ENCODE measurements around the gene SLC25A28. TPM values are rescaled to one million over a fixed set of nuclear protein-coding genes. Genes with fewer than 3 reads are reported as not detected.
"Not testable (repeated sequence)": the region's sequence is repeated elsewhere in the genome, so short reads cannot be mapped to it uniquely, and the experiment has no call there.

The SLC25A28 gene
- polyA plus RNA-seq, 10 donors: 24.7 to 41.1 (median 30.9) TPM

DNA sequence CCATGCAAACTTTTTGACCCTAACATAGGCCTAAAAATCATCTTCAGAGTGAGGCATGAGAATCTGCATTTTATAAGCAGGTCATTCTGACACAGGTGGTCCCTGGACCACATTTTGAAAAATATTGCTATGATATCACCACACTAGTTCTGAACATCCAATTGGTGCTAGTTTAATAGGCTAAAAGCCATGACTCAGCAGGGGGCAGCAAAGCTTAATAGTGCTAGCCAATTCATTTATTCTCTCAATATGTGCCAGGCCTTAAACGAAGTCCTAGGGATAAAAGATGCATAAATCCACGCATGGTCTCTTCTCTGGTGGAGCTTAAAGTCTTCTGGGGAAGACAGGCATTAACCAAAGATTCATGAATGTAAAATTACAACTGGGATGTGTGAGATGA is 10.2 kb upstream of the SLC25A28 start:
- no peak for DNase-seq

DNA sequence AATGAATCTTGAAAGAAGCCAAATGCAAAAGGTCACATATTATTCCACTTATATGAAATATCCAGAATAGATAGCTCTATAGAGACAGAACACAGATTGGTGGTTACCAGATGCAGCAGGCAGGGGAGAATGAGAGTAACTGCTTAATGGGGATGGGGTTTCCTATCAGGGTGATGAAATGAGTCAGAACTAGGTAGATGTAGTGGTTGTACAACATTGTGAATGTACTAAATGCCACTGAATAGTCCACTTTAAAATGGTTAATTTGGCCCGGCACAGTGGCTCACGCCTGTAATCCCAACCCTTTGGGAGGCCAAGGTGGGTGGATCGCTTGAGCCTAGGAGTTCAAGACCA is 9.4 kb upstream of the SLC25A28 start:
- DNase-seq: no peak

DNA sequence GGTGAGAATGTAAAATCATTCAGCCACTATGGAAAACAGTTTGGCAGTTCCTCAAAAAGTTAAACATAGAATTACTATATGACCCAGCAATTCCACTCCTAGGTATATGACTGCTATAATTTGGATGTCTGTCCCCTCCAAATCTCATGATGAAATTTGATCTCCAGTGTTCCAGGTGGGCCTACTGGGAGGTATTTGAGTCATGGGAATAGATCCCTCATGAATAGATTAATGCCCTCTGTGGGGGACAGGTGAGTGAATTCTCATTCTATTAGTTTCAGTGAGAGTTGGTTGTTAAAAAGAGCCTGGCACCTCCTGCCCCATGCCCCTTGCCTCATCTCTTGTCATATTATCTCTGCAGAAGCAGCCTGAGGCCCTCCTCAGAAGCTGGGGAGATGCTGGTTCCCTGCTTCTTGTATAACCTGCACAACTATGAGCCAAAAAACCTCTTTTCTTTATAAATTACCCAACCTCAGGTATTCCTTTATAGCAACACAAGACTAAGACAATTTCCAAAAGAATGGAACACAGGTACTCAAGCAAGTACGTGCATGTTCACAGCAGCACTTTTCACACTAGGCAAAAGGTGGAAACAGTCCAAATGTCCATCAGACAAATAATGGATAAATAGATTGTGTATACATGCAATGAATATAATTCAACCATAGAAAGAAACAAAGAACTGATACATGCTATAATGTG is 8.8 kb upstream of the SLC25A28 start:
- no peak for DNase-seq

DNA sequence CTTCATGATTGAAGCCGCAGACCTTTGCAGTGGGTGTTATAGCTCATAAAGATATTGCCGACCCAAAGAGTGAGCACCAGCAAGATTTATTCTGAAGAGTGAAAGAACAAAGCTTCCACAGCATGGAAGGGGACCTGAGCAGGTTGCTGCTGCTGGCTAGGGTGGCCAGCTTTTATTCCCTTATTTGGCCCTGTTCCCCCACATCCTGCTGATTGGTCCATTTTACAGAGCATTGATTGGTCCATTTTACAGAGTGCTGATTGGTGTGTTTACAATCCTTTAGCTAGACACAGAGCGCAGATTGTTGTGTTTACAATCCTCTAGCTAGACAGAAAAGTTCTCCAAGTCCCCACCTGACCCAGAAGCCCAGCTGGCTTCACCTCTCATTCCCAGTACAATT is 4.9 kb upstream of the SLC25A28 start:
- DNase-seq: not testable (repeated sequence)

DNA sequence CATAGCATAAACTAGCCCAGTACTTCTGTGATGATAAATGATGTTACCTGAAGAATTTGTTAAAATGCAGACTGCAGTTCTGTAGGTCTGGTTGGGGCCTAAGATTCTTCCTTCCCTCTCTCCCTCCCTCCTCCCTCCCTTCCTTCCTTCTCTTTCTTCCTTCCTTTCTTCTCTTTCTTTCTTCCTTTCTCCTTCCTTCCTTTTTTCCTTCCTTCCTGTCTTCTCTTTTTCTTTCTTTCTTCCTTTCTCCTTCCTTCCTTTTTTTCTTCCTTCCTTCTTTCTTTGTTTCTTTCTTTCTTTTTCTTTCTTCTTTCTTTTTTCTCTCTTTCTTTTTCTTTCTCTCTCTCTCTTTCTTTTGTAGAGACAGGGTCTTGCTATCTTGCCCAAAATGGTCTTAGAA is 3.7 kb upstream of the SLC25A28 start:
- DNase-seq: no peak

DNA sequence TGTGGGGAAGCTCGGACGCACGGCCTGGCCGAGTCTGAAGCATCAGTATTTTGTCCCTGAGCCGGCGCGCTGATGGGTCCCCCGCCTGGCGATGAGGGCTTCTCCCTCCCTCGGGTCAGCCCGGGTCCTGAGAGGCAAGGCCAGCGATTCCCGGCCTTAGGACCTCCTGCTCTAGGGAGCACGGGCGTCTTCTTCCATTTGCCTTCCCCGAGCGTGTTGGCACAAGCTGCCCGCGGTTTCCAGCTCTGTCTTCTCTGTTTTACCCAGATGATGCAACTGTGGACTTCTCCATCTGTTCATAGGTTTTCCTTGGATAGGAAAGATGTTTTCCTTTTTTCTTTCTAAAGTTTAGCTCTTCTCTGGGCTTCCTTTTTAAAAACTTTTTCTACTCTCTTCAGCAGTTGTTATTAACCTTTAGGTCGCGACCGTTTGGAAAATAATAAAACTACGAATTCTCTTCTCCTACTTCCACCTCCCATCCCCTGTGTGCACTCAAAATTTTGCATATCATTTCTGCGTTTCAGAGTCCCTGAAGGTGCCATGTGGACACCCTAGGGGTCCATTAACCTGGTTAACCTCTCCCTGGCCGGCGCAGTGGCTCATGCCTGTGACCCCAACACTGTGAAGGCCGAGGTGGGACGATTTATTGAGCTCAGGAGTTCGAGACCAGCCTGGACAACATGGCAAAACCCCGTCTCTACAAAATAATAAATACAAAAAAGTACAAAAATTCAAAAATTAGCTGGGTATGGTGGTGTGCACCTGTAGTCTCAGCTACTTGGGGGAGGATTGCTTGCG is 1.4 kb upstream of the SLC25A28 start:
- DNase-seq: no peak

DNA sequence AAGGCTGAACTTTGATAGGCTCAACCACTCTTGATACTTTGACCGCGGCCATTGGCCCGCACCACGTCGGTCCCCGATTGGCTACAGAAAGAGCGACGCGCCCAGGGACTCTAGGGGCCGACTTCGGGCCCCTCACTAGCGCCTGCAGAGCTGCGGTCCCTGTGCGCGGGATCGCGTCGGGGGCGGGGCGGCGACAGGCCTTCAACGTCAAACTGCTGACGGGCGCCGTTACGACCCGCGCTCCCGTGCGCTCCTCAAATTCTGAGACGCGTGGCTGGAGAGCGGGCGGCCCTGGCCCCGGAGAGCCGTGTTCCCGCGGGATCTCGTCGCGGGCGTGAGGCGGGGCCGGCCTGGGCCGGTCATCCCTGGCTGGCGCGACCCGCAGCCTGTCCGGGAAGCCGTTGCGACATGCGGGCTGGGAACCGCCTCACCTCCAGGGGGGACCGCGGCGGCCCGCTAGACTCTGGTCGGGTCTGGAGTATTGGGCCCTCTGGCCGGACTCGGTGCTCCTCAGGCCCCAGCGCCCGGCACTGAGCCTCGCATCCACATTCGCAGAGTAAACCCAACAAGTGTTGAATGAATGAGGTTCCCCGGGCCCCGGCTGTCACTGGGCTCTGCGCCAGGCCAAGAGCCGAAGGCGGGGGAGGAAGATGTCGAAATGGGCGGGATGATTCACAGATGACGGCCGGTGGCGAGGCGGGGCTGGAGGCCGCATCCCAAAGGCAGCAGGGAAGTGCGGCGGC is 643 bp upstream of the SLC25A28 start:
- DNase-seq: peak; percentile 94 to 98 (median 95)

DNA sequence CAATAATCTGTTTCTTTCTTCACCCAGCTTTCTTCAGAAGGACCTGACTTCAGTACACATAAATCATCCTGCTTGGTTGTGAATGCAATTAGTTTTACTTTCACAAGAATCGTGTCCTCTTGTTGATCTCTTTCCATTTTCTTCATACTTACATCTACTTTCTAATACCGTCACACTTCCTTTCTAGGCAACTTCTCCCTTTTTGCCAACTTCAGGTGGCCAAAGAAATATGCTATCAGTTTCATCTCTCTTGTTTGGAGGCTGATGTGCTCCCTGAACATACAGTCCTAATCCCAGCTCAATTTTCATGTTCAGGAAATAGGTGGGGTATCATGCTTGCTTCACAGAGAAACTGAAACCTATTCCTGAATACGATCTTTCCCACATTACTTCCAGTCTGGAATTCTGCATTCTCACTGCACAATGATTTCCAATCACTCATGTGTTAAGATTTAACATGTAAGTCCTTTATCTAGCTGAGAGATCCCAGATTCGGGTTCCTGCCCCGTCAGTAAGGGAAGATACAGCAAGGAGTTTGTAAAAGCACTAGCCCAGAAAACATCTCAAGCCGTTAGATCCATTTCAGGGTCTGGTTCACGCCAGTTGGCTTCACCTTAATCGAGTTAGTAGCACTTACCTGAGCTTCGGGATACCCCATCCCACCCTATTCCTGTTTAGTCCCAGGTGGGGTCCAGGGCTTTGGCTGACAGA is 994 bp downstream of the SLC25A28 start:
- DNase-seq: peak in 2 of 3 donors; percentile 3 to 26

DNA sequence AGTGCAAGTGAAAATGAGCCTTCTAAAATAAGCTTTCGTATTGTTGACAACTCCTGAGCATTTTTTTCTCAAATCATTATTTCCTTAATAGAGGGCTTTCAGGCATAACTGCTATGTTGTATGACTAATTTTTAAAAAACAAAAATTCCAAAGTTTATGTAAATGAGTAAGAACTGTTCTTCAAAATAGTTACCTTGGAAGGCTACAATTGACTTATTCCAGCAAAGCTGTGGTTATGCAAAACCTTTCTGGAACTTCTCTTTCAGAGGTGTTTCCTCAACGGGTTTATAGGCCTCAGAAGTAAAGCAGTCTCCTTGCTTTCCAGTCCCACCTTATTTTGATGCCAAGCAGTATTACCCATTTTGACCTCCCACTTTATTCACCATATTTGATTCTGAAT is 2.5 kb downstream of the SLC25A28 start:
- no peak for DNase-seq

DNA sequence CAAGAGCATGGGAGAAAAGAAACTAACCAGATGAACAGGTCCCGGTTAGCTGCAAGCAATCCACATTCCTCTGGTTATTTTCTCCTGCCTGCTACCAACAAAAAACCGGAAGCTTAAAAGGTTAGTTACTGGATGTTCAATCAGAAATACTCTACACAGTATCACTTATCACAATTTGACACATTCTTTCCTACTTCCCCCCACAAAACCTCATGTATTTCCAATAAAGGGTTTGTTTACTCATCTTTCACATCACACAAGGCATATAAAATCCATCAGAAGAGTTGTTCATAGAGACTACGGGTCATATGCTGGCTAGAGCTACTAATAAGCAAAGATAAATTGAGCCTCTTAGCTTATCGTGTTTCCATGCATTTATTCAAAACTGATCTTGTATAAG is 4.8 kb downstream of the SLC25A28 start:
- no peak for DNase-seq

DNA sequence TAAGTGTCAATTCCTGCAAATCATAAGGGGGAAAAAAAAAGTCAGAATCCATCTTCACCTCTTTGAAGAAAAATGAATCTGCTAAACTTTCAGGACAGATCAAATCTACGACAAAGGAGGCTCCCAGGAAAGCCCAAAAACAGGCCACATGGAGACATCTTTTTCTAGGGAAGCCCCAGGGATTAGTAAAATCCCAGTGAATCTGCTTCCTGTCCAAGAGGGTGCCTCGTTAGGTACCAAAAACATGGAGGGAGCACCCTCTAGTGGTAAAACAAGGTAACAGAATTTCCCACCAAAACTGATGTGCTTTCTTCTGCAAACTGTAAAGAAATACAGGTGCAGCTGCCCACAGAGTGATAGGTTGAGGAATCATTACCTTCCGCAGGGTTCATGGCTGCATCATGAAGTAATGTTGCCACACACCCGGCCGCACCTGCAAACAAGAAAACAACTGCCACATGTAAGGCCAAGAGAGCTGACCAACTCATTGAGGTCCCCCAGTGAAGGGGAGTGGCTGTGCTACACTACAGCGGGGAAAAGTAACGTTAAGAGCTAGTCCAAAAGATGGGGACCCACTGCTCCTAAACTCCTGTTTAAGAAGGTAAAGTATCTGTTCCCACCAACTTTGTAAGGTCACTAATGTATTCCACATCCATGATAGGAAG is 7.9 kb downstream of the SLC25A28 start:
- peak; percentile 34 to 68 (median 49) for DNase-seq

DNA sequence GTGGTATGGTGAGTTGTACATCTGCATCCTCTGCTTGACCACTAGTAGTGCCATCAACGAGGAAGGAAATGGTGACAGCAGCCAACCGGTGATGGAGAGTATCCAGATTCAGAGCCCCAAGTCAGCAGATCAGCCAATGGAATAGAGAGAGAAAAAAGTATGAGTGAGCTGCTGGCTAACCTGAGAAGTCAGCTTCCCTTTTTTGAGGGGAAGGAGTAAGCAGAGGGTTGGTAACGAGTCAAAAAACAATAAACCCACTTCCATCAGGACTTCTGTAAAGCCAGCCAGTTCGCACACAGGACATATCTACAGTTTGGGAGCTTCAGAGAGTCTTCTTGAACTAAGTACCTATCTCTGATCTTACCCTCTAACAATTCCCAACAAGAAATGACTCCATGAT is 8.9 kb downstream of the SLC25A28 start:
- no peak for DNase-seq

DNA sequence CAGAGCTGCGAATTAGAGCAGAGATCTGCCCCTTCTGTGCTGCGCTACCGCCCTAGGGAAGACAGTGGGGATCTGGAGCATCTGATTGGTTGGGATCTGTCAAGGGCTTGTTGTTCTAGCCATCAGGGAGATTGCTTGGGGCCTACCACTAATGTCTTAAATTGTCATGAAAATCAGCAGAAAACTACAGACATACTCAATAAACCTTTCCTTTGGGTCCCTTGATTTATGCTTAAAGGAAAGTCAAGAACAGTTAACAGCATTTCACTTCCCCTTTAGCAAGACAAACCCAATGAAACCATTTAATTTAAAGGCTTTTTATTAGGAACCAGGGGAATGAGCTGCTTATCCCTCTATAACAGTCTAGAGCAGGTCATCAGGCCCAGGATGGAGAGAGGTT is 10.0 kb downstream of the SLC25A28 start:
- DNase-seq: no peak

DNA sequence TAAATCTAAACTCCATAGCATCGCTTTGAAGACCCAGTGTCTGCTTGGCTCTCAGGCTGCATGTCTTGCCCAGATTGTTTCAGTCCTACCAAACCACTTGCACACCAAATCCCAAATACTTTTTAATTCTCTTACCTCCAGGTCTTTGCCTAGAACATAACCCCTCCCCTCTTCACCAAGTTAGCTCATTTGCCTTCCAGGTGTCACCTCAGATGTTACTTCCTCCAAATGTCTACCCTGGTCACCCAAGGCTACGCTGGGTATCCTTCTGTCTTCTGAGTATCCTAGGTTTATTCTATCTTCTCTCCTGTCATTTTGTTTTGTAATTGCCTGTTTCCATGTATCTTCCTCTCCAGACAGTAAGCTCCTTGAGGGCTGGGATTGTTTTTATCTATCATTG is 11.1 kb downstream of the SLC25A28 start:
- no peak for DNase-seq

DNA sequence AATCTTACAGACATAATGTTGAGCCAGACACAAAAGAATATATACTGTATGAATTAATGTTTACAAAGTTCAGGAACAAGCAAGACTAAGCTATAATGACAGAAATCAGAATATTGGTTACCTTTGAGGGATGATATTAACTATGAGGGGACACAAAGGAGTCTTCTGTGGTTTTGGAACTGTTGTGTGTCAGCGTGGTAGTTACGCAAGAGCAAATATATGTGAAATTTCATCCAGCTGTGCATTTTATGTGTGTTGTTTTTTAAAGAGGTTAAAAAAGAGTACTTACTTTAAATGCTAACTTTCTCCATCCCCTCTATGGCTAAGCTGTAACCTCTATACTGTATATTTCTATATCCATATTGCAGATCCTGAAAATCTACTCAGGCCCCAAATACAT is 14.9 kb downstream of the SLC25A28 start:
- no peak for DNase-seq

DNA sequence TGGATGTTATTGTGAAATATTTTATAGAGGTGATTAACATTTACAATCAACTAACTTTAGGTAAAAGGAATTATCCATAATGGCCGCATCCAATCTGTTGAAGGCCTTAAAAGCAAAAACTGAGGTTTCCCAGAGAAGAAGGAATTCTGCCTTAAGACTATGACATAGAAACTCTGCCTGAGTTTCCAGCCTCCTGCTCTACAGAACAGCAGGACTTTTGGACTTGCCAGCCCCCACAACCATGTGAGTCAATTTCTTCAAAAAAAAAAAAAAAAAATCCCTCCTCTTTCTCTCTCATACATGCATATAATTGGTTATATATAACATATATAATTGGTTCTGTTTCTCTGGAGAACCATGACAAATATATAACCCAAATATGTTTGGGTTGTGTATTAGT is 15.4 kb downstream of the SLC25A28 start:
- DNase-seq: no peak

DNA sequence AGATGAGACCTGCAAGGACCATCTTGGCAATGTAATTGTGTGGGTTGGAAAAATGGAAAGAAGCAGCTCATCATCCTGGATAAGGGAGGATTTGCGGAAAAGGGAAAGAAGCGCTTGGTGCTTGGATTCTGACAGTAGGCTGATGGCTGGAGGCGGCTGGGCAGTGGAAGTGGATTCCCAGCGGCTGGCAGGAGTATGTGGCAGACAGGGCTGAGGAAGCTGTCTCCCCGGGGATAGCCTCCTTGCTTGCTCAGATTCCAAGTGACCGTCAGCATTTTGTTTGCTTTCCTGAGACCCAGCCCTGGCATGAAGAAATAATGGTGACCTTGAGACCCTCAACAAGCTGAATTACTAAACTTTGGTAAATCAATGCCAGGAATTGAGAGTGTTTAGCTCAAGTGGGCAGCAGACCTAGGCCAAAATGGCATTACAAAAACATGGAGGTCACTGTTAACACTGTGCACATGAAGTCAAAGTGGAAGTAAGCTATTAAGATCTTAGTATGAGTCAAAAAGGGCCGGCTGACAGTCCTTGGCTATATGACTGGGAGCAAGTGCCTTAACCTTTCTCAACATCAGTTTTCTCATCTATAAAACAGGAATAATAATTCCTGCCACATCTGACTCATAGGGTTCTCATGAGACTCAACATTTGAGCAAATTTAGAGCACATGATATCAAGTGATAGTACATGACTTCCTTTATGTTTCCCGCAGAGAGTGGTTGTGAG is 21.3 kb downstream of the SLC25A28 start:
- no peak for DNase-seq

DNA sequence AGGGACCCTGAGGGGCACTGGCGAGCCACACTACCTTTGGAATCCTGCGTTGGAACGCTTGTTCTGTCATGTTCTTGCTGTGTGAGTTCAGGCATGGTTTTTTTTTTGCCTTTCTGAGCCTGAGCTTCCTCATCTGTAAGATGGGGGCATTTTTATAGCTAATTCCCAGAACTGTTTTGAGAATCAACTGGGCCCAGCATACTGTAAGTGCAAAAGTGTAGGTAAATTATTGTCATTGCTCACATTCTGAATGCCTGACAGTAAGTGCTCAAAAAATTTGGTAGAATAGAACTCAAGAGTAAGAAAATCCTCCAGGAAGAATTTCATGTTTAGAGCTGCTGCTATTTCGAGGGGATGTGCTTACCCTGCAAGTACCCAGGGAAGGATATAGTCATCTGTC is 22.2 kb downstream of the SLC25A28 start:
- no peak for DNase-seq

DNA sequence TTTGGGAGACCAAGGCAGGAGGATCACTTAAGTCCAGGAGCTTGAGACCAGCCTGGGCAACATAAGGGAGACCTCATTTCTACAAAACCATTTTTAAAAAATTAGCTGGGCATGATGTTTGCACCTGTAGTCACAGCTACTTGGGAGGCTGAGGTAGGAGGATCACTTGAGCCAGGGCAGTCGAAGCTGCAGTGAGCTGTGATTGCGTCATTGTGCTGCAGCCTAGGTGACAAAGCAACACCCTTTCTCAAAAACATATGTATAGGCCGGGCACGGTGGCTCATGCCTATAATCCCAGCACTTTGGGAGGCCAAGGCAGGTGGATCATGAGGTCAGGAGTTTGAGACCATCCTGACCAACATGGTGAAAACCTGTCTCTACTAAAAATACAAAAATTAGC is 23.5 kb downstream of the SLC25A28 start:
- not testable (repeated sequence) for DNase-seq

DNA sequence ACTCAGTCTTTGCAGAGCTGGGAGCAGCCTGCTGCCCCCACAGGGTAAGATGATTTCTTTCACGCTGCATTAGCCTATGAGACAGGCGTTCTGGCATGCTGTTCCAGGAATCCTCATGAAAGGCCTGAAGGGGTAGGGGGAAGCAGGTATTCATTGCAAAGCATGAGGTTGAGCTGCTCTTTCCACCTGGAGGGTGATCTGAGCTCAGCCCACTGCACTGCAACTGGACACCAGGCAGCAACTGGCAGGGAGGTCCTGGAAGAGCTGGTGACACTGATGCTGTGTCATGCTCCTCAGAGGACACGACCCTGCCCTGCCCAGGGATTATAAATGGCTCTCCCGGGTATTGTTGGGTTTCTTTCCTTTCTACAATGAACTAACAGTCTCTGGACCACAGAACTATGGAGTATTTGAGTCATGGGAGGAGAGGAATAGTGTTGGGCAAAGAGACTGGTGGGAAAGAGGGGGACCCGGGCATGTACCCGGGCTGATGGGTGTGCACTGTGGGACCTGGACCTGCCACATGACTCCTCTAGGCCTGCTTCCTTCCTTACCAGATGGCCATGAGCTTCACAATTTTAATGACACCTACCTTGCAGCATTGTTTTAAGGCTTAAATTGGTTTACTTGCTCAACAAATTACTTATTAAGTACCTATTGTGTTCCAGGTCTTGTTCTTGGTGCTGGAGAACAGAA is 24.3 kb downstream of the SLC25A28 start:
- peak in 2 of 3 donors; percentile 16 to 39 for DNase-seq
